ENCODE results near the gene UQCC3.

The UQCC3 gene

GRCh38 chr11:62671608-62672389 lies at the start of gene UQCC3, which contains the start of gene LBHD1:
UQCC3 (plus strand) TSS chr11:62671673; CDS start chr11:62671746, 73 bp downstream.
LBHD1 (minus strand) TSS chr11:62672267; CDS start chr11:62670031, 2,236 bp downstream.
- Histone ChIP-seq H3K9me3 (no peaks in the 10 kb centered on the region), H3K4me1 (peaks cover under 1 to 45% (median 34%) of the 10 kb centered on the region in 4 donors), H3K27me3 (no peaks in the 10 kb centered on the region), H3K4me3 (peak within 1 kb of the TSS; percentile 58 to 92), H3K27ac (peak within 1 kb of the TSS; percentile 92 to 94), H3K36me3 (peaks cover 10 to 38% (median 13%) of the 10 kb centered on the region in 3 donors)
- intact Hi-C loops (cut with DNase I; ENCODE audit: low total_unique reads), result no loop called here
- peak; percentile 75 to 83 for DNase-seq
- TF ChIP-seq CTCF (IDR thresholded peaks at IDR 0.05), result no peak

GRCh38 chr11:62622476-62623089 lies 48.9 kb upstream of the UQCC3 start:
- intact Hi-C loops (cut with DNase I; ENCODE audit: low total_unique reads), result no loop called here
- peaks cover 0 to 23% (median 15%) of the 10 kb centered on the region in 4 donors for H3K4me1 ChIP-seq
- TF ChIP-seq CTCF (IDR thresholded peaks at IDR 0.05), result no peak

DNA sequence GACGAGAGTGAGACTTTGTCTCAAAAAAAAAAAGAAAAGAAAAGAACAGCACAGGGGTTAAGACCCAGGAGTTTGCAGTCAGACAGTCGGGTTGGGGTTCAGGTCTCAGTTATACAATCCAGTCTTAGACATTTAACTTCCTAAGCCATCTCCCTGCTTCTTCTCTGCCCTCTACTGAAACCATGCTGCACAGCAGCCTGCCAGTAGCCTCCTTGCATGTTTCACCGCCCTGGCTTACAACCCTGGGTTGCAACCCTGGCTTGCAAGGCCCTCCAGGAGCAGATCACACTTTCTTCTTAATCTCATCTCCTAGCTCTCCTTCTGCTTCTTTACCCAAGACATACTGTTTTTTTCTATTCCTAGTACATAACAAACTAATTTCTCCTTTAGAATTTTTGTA lies 43.8 kb upstream of the UQCC3 start:
- DNase-seq, result no peak
- intact Hi-C loops (cut with DNase I; ENCODE audit: low total_unique reads), result no loop called here
- no peak overlapping the region for H3K27ac ChIP-seq
- no peak for TF ChIP-seq CTCF (IDR thresholded peaks at IDR 0.05)
- H3K4me3 ChIP-seq, result no peak overlapping the region
- no peaks in the 10 kb centered on the region for H3K27me3 ChIP-seq
- H3K9me3 ChIP-seq, result no peaks in the 10 kb centered on the region
- H3K36me3 ChIP-seq, result peaks cover 70 to 82% (median 78%) of the 10 kb centered on the region in 3 donors
- peaks cover 0 to 1% (median 0%) of the 10 kb centered on the region in 4 donors for H3K4me1 ChIP-seq

More at GRCh38 chr11:62622476-62623089, 48.9 kb upstream of the UQCC3 start:
- H3K4me3 ChIP-seq, result peak overlapping the region; percentile 79 to 80
- H3K36me3 ChIP-seq, result peaks cover 25 to 32% (median 28%) of the 10 kb centered on the region in 3 donors
- no peaks in the 10 kb centered on the region for H3K27me3 ChIP-seq
- no peak for DNase-seq
- H3K27ac ChIP-seq, result peak overlapping the region; percentile 83 to 87
- H3K9me3 ChIP-seq, result no peaks in the 10 kb centered on the region

DNA sequence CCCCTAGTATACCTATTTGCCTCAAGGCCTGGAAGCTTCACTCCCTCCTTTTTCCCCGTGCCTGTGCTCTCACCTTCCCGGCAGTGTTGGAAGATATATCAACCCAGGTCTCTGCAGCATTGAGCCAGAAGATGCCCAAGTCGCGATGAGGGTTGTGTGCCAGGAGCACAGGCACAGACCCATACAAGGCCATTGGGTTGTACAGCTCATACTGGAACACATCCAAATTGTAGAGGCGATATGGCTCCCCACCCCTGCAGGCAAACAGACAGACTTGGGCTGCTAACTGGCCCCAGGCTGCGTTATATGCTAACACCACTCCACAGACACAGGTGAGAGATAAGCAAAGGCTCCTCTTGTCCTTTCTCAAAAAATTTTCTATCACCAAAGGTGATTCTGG lies 39.0 kb upstream of the UQCC3 start:
- intact Hi-C loops (cut with DNase I; ENCODE audit: low total_unique reads), result no loop called here
- Histone ChIP-seq H3K36me3 (peaks cover 80 to 99% (median 95%) of the 10 kb centered on the region in 3 donors), H3K4me1 (no peaks in the 10 kb centered on the region), H3K27me3 (no peaks in the 10 kb centered on the region), H3K27ac (no peak overlapping the region), H3K9me3 (no peaks in the 10 kb centered on the region), H3K4me3 (no peak overlapping the region)
- TF ChIP-seq CTCF (IDR thresholded peaks at IDR 0.05), result no peak
- DNase-seq, result no peak

GRCh38 chr11:62644220-62644619 lies 27.3 kb upstream of the UQCC3 start:
- H3K36me3 ChIP-seq, result peaks cover 33 to 49% (median 33%) of the 10 kb centered on the region in 3 donors
- H3K27ac ChIP-seq, result no peak overlapping the region

More at GRCh38 chr11:62644220-62644619, 27.3 kb upstream of the UQCC3 start:
- DNase-seq, result no peak
- peaks cover 0 to 35% (median 25%) of the 10 kb centered on the region in 4 donors for H3K4me1 ChIP-seq
- no peak overlapping the region for H3K4me3 ChIP-seq
- no peak for TF ChIP-seq CTCF (IDR thresholded peaks at IDR 0.05)
- no peaks in the 10 kb centered on the region for H3K9me3 ChIP-seq
- no peaks in the 10 kb centered on the region for H3K27me3 ChIP-seq
- intact Hi-C loops (cut with DNase I; ENCODE audit: low total_unique reads), result no loop called here

All from tibial artery (tissue), 4 donors.